Natural killer cell (primary cell): ENCODE data around the gene KDM4C. TPM values are rescaled to one million over a fixed set of nuclear protein-coding genes. Genes with fewer than 3 reads are reported as not detected.

Experiments used
- ATAC-seq, 3 donors: fragments of 150-1000 bp in 2 of 3; fragments of 200-7000 bp in 1 of 3; cut with Tn5 transposase; 1 replicate in 1 of 3; 2 replicates in 2 of 3; pipeline ENCODE4 v1.10.0; 2021; ENCODE audit warnings: mild to moderate bottlenecking in 2 of 3, moderate library complexity in 2 of 3
- DNase-seq, 2 donors: peaks; one replicate each; pipeline versions ENCODE4 v3.0.0 to v3.0.0-alpha.2; 2013 to 2021; ENCODE audit warnings: mixed read lengths in 1 of 2
- H3K27ac ChIP-seq: one replicate; pipeline ENCODE4 v1.5.1; 2013; ENCODE audit warnings: mild to moderate bottlenecking, low read length
- H3K27me3 ChIP-seq: one replicate; pipeline ENCODE4 v1.6.1; 2013; ENCODE audit warnings: low read length; ENCODE audit not compliant: control insufficient read depth, insufficient read depth
- H3K36me3 ChIP-seq: one replicate; pipeline ENCODE4 v1.6.1; 2013; ENCODE audit warnings: low read length; ENCODE audit not compliant: control insufficient read depth, insufficient read depth
- H3K4me1 ChIP-seq: one replicate; pipeline ENCODE4 v1.6.1; 2013; ENCODE audit warnings: low read length; ENCODE audit not compliant: control insufficient read depth, insufficient read depth
- H3K4me3 ChIP-seq: one replicate; pipeline ENCODE4 v1.5.1; 2013; ENCODE audit warnings: low read length
- H3K9me3 ChIP-seq: one replicate; pipeline ENCODE4 v1.6.1; 2013; ENCODE audit warnings: low read length; ENCODE audit not compliant: control insufficient read depth, insufficient read depth
- H3K27ac Mint-ChIP-seq, 2 donors: one replicate each; pipeline ENCODE4 v1.8.0; 2022; ENCODE audit warnings: mild to moderate bottlenecking in 2 of 2, mixed read lengths in 2 of 2, moderate library complexity in 1 of 2
- H3K27me3 Mint-ChIP-seq, 2 donors: one replicate each; pipeline ENCODE4 v1.8.0; 2022; ENCODE audit warnings: low read depth in 2 of 2, mixed read lengths in 2 of 2
- H3K36me3 Mint-ChIP-seq: one replicate; pipeline ENCODE4 v1.8.0; 2022; ENCODE audit warnings: mixed read lengths
- H3K4me1 Mint-ChIP-seq, 2 donors: one replicate each; pipeline ENCODE4 v1.8.0; 2022; ENCODE audit warnings: mixed read lengths in 2 of 2
- H3K4me3 Mint-ChIP-seq: one replicate; pipeline ENCODE4 v1.8.0; 2022; ENCODE audit warnings: mild to moderate bottlenecking, moderate library complexity, mixed read lengths
- H3K9me3 Mint-ChIP-seq, 2 donors: one replicate each; pipeline ENCODE4 v1.8.0; 2022; ENCODE audit warnings: mixed read lengths in 2 of 2
- WGBS: methylation state at CpG from one replicate; pipeline ENCODE4 v1.1.7; 2013; ENCODE audit warnings: missing lambda C conversion rate; ENCODE audit not compliant: insufficient coverage; 5-methylcytosine and 5-hydroxymethylcytosine counted together
- intact Hi-C: fragments of 100-400 bp; cut with micrococcal nuclease; formaldehyde crosslinking; loops from one replicate; pipeline ENCODE4 v1.14.2; 2022
- total RNA-seq, 4 donors: library from RNA; stranded (reverse); fragments of 120-200 nt in 1 of 4; gene quantifications; one replicate each; pipeline versions ENCODE4 v1.2.3 to v1.2.4, GENCODE V29; 2013 to 2022
- TF ChIP-seq, protein P1 (sequence below): fragments of 200-600 bp; IDR thresholded peaks from one replicate; pipeline ENCODE4 v1.8.0; 2022; ENCODE audit warnings: antibody characterized with exemption

Gene KDM4C
- total RNA-seq, 3 donors from 2014 or later (not counting 1 experiment from before 2014, with no cell fraction given) = 115 to 137 (median 116) TPM

DNA sequence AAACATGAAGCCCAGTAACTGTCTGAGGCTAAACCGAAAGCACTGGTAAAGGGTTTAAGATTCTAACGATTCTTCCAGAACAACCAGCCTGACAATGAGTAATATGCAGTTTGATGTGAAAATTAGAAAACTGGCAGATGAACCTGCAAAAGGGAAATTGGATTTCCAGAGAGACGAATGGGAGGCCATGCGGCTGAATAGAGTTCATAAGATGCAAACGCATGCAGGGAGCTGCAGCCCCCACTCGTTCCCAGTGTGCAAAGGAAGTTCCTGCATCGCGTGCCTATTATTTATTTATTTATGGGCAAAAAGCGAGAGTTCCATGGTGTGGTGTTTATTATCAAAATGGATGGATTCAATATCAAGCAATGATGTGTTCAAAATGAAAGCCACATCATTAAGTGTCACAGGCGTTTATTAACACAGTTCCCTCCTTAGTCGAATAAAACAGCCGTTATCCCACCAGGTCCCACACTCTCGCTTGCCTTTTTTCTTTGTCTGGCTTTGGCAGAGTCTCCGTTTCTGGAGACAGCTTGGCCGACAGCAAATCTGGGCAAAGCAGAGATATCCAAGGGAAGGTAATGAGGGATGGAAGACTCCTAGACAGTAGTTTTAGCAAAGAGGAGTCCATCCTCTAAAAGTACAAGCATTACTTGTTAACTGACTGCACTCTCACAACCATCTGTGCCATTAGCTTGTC, 451.4 kb downstream of the KDM4C start:
- Mint-ChIP-seq H3K27me3 (peaks cover 0 to 16% of the 10 kb centered on the region in 2 donors), H3K36me3 (no peaks in the 10 kb centered on the region), H3K9me3 (no peaks in the 10 kb centered on the region), H3K27ac (no peak overlapping the region), H3K4me1 (peaks cover 0 to 5% of the 10 kb centered on the region in 2 donors), H3K4me3 (no peak overlapping the region)
- H3K36me3 ChIP-seq = no peaks in the 10 kb centered on the region
- ATAC-seq = no peak
- H3K4me1 ChIP-seq = no peaks in the 10 kb centered on the region
- TF ChIP-seq, protein P1, sequence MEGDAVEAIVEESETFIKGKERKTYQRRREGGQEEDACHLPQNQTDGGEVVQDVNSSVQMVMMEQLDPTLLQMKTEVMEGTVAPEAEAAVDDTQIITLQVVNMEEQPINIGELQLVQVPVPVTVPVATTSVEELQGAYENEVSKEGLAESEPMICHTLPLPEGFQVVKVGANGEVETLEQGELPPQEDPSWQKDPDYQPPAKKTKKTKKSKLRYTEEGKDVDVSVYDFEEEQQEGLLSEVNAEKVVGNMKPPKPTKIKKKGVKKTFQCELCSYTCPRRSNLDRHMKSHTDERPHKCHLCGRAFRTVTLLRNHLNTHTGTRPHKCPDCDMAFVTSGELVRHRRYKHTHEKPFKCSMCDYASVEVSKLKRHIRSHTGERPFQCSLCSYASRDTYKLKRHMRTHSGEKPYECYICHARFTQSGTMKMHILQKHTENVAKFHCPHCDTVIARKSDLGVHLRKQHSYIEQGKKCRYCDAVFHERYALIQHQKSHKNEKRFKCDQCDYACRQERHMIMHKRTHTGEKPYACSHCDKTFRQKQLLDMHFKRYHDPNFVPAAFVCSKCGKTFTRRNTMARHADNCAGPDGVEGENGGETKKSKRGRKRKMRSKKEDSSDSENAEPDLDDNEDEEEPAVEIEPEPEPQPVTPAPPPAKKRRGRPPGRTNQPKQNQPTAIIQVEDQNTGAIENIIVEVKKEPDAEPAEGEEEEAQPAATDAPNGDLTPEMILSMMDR = no peak
- intact Hi-C loops = no loop called here
- no peaks in the 10 kb centered on the region for H3K27me3 ChIP-seq
- no peak overlapping the region for H3K27ac ChIP-seq
- H3K9me3 ChIP-seq = no peaks in the 10 kb centered on the region
- WGBS = 91% methylated on average over 15 of the region's 15 CpGs
- no peak overlapping the region for H3K4me3 ChIP-seq
- DNase-seq = no peak

DNA sequence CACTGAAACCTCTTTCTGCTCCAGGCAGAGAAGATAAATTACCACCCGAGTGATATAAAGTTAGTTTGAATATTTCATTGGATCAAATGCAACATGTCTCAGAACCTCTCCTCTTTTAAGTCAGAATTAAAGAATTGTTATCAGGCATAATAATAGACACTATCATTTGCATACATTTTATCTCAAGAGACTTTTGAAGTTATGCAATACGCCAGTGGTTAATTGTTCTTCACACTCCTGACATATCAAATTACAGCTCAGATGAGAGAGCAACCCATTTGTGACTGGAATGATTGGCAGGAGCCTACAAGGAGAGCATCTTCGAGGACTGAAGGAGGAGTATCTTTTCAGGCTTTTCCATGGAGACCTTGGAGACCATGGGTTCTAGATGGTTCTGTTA, 452.2 kb downstream of the KDM4C start:
- TF ChIP-seq, protein P1 = no peak
- Histone ChIP-seq H3K36me3 (no peaks in the 10 kb centered on the region), H3K4me1 (no peaks in the 10 kb centered on the region), H3K9me3 (no peaks in the 10 kb centered on the region), H3K27ac (no peak overlapping the region), H3K4me3 (no peak overlapping the region), H3K27me3 (no peaks in the 10 kb centered on the region)
- WGBS = 75% methylated on average over 1 of the region's 3 CpGs
- H3K36me3 Mint-ChIP-seq = no peaks in the 10 kb centered on the region
- ATAC-seq (no peak), DNase-seq (no peak)
- H3K4me3 Mint-ChIP-seq = no peak overlapping the region
- H3K9me3 Mint-ChIP-seq = no peaks in the 10 kb centered on the region
- no peak overlapping the region for H3K27ac Mint-ChIP-seq
- H3K27me3 Mint-ChIP-seq = peaks cover 0 to 23% of the 10 kb centered on the region in 2 donors
- H3K4me1 Mint-ChIP-seq = peaks cover 0 to 5% of the 10 kb centered on the region in 2 donors
- intact Hi-C loops = no loop called here

DNA sequence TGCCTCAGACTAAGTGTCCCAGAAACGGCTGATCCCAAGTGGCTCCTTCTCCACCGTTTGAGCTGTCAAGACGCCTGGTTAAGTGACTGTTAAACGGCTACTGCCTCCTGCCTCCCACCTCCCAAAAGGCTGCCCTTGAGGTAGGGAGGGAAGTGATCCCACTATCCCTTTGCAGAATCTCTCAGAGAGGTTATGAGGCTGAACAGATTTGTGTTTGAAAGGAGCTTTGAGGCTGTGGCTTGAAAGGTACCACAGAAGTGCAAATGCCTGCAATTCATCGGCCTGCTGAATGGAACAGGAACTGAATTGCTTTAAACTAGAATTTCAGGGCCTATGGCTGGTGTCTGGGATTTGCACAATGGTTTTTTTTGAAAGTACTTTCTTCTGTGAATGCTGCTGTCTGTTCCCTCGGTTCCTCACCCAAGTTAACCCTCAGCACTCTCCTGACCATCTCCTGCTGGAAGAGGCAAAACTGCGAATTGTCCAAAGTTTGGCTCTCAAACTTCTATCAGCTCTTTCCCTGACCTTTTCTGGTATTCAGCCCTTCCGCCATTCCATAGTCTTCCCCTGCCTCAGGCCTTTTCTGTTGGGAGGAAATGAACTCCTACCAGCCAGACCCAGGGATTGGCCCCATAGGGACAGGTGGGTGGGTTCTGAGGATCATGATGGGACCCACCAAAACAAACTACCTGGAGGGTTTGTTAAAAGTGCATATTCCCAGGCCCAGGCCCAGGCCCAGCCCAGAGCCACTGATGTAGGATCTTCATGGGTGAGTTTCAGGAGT, 453.3 kb downstream of the KDM4C start:
- no peaks in the 10 kb centered on the region for H3K9me3 ChIP-seq
- WGBS = 86% methylated on average over 5 of the region's 8 CpGs
- Mint-ChIP-seq H3K4me1 (peaks cover 2 to 7% of the 10 kb centered on the region in 2 donors), H3K27ac (no peak overlapping the region), H3K9me3 (no peaks in the 10 kb centered on the region), H3K36me3 (no peaks in the 10 kb centered on the region), H3K27me3 (peaks cover 0 to 23% of the 10 kb centered on the region in 2 donors), H3K4me3 (no peak overlapping the region)
- H3K27ac ChIP-seq = no peak overlapping the region
- TF ChIP-seq, protein P1 = no peak
- peaks cover 6% of the 10 kb centered on the region for H3K4me1 ChIP-seq
- H3K36me3 ChIP-seq = no peaks in the 10 kb centered on the region
- H3K4me3 ChIP-seq = no peak overlapping the region
- DNase-seq = no peak
- ATAC-seq = no peak
- intact Hi-C loops = no loop called here
- H3K27me3 ChIP-seq = no peaks in the 10 kb centered on the region
